Prostate gland (tissue), 2 donors: ENCODE measurements around the gene SEMA7A. TPM values are rescaled to one million over a fixed set of nuclear protein-coding genes. Genes with fewer than 3 reads are reported as not detected.
"Not testable (repeated sequence)": the region's sequence is repeated elsewhere in the genome, so short reads cannot be mapped to it uniquely, and the experiment has no call there.

Experiments used
- DNase-seq: peaks from one replicate; pipeline ENCODE4 v3.0.0-alpha.2; 2019; ENCODE audit warnings: low spot score
- H3K27ac ChIP-seq, 2 donors: fragments of 200-600 bp; sonication (generic); 2 replicates each; pipeline ENCODE4 v1.5.1; 2017 to 2019
- H3K27me3 ChIP-seq: fragments of 200-600 bp; sonication (generic); replicated peaks from 2 replicates; pipeline ENCODE4 v1.5.1; 2019; ENCODE audit not compliant: insufficient read depth
- H3K36me3 ChIP-seq, 2 donors: fragments of 200-600 bp; sonication (generic); 1 replicate in 1 of 2; 2 replicates in 1 of 2; pipeline versions ENCODE4 v1.5.1 to v1.8.1; 2017 to 2019
- H3K4me1 ChIP-seq: fragments of 200-600 bp; sonication (generic); replicated peaks from 2 replicates; pipeline ENCODE4 v1.5.1; 2019
- H3K4me3 ChIP-seq, 2 donors: fragments of 200-600 bp; sonication (generic); 2 replicates each; pipeline ENCODE4 v1.5.1; 2017 to 2019
- H3K9me3 ChIP-seq: fragments of 200-600 bp; sonication (generic); 2 replicates; pipeline ENCODE4 v1.5.1; 2017
- POLR2A ChIP-seq: fragments of 450-650 bp; IDR thresholded peaks from one replicate; pipeline ENCODE4 v1.6.1; 2016; ENCODE audit warnings: antibody characterized with exemption, mild to moderate bottlenecking
- POLR2AphosphoS5 ChIP-seq: sonication (generic); formaldehyde crosslinking; IDR thresholded peaks from one replicate; pipeline ENCODE4 v1.6.1; 2017; ENCODE audit warnings: antibody characterized with exemption
- WGBS: methylation state at CpG from one replicate; pipeline ENCODE4 v1.1.5; 2018; 5-methylcytosine and 5-hydroxymethylcytosine counted together
- intact Hi-C: fragments of 100-400 bp; cut with DNase I; formaldehyde crosslinking; loops from one replicate; pipeline ENCODE4 v1.14.2; 2022
- total RNA-seq, 2 donors: library from RNA; depleted of rRNA; stranded (reverse); fragments of >200 nt; gene quantifications; one replicate each; pipeline ENCODE4 v1.1.0, GENCODE V29; 2016
- TF ChIP-seq, protein P1 (sequence below), 4 experiments: fragments of 200-600 bp in 2 of 4; fragments of 450-650 bp in 2 of 4; sonication (generic) in 2 of 4; IDR thresholded peaks; 1 replicate in 3 of 4; 2 replicates in 1 of 4; pipeline ENCODE4 v1.5.1; 2016 to 2019; ENCODE audit warnings: antibody characterized with exemption in 4 of 4, mild to moderate bottlenecking in 2 of 4, moderate library complexity in 2 of 4

The SEMA7A gene, protein sequence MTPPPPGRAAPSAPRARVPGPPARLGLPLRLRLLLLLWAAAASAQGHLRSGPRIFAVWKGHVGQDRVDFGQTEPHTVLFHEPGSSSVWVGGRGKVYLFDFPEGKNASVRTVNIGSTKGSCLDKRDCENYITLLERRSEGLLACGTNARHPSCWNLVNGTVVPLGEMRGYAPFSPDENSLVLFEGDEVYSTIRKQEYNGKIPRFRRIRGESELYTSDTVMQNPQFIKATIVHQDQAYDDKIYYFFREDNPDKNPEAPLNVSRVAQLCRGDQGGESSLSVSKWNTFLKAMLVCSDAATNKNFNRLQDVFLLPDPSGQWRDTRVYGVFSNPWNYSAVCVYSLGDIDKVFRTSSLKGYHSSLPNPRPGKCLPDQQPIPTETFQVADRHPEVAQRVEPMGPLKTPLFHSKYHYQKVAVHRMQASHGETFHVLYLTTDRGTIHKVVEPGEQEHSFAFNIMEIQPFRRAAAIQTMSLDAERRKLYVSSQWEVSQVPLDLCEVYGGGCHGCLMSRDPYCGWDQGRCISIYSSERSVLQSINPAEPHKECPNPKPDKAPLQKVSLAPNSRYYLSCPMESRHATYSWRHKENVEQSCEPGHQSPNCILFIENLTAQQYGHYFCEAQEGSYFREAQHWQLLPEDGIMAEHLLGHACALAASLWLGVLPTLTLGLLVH
- 100 to 1,000 TPM in 1 of 2 donors, 1 to 10 TPM in 1; 1.3 to 171 TPM for total RNA-seq

DNA sequence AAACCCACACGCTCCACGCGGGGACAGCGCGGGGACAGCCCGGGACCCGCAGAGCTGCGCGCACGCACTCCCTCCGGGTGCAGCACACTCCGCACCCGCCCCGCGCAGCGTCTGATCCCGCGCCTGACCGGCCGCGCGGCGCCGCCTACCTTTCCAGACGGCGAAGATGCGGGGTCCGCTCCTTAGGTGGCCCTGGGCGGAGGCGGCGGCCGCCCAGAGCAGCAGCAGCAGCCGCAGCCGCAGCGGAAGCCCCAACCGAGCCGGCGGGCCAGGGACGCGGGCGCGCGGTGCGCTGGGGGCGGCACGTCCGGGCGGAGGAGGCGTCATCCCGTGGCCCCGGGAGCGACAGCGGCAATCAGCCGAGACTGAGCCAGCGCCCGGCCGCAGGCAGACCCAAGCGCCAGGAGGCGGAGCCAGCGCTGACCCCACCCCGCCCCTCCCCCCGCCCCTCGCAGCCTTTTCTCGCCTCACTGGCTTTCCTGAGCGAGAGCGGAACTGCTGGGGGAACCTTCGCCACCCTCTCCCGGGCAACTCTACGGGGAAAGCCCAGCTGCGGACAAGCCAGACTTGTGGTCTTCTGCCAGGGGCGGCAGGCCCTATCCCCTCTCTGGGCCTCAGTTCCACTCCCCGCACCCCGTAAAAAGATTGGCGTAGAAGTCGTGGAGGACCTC, at the start of gene SEMA7A:
Gene SEMA7A, minus strand, starts transcription at position 367 of the 671 bp plus-strand sequence. Its CDS starts 40 bp downstream, at position 327.
- H3K27ac ChIP-seq: peak within 1 kb of the TSS in 1 of 2 donors; percentile 47
- H3K4me3 ChIP-seq: peak within 1 kb of the TSS; percentile 46 to 54
- 4% methylated on average over 41 of the region's 75 CpGs for whole genome bisulfite sequencing
- intact Hi-C loops: no loop called here
- no peaks in the 10 kb centered on the region for H3K36me3 ChIP-seq
- H3K27me3 ChIP-seq: peaks cover 4% of the 10 kb centered on the region
- peaks cover 7% of the 10 kb centered on the region for H3K4me1 ChIP-seq
- H3K9me3 ChIP-seq: no peaks in the 10 kb centered on the region
- TF ChIP-seq POLR2A: peak; percentile 74
- peak; percentile 34 for TF ChIP-seq POLR2AphosphoS5
- TF ChIP-seq, protein P1, sequence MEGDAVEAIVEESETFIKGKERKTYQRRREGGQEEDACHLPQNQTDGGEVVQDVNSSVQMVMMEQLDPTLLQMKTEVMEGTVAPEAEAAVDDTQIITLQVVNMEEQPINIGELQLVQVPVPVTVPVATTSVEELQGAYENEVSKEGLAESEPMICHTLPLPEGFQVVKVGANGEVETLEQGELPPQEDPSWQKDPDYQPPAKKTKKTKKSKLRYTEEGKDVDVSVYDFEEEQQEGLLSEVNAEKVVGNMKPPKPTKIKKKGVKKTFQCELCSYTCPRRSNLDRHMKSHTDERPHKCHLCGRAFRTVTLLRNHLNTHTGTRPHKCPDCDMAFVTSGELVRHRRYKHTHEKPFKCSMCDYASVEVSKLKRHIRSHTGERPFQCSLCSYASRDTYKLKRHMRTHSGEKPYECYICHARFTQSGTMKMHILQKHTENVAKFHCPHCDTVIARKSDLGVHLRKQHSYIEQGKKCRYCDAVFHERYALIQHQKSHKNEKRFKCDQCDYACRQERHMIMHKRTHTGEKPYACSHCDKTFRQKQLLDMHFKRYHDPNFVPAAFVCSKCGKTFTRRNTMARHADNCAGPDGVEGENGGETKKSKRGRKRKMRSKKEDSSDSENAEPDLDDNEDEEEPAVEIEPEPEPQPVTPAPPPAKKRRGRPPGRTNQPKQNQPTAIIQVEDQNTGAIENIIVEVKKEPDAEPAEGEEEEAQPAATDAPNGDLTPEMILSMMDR (IDR thresholded peaks at IDR 0.05): peak in 1 of 4 experiments; percentile 5
- peak; percentile 62 for DNase-seq

DNA sequence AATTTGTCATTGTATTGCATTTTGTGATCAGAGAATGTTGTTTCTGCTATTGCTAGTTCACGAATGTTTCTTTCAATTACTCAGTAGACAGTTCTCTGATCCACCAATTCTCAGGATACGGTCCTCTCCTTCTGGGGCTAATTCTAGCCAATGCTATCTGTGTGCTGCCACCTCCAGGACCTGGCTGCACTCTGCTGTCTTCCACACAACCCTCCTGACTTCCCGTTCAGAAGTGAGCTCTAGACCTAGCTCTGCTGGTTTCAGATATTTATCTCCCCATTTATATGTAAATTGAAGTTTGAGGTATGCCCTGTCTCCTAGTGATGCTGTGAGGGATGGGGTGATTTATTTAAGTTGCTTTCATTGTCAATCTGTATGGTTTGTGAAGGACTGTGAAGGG, 48.9 kb upstream of the SEMA7A start:
- Histone ChIP-seq H3K4me1 (no peaks in the 10 kb centered on the region), H3K9me3 (no peaks in the 10 kb centered on the region), H3K4me3 (no peak overlapping the region), H3K36me3 (no peaks in the 10 kb centered on the region), H3K27me3 (no peaks in the 10 kb centered on the region), H3K27ac (no peak overlapping the region)
- TF ChIP-seq, protein P1 (IDR thresholded peaks at IDR 0.05): no peak
- TF ChIP-seq POLR2AphosphoS5 (no peak), POLR2A (no peak)
- intact Hi-C loops: no loop called here
- 59% methylated on average over 3 of the region's 3 CpGs for WGBS
- DNase-seq: no peak

DNA sequence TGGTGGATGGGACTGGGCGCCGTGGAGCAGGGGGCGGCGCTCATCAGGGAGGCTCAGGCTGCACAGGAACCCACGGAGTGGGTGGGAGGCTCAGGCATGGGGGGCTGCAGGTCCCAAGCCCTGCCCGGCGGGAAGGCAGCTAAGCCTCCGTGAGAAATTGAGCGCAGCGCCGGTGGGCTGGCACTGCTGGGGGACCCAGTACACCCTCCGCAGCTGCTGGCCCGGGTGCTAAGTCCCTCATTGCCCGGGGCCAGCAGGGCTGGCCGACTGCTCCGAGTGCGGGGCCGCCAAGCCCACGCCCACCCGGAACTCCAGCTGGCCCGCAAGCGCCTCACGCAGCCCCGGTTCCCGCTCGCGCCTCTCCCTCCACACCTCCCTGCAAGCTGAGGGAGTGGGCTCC, 46.6 kb upstream of the SEMA7A start:
- H3K36me3 ChIP-seq, H3K4me1 ChIP-seq, H3K4me3 ChIP-seq, H3K27ac ChIP-seq, H3K9me3 ChIP-seq, DNase-seq, intact Hi-C loops, H3K27me3 ChIP-seq: not testable (repeated sequence)
- WGBS: 97% methylated on average over 27 of the region's 27 CpGs

DNA sequence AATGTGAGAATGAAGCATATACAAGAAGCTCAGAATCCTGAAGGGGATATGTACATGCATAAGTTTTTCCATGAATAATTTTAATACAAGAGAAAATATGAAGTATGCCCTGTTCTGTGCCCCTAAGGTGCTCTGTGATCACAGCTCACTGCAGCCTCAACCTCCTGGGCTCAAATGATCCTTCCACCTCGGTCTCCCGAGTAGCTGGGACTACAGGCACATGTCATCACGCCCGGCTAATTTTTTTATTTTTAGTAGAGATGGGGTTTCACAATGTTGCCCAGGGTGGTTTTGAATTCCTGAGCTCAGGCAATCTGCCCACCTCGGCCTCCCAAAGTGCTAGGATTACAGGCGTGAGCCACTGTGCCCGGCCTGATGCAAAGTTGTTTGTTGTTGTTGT, 37.9 kb upstream of the SEMA7A start:
- H3K36me3 ChIP-seq, H3K4me3 ChIP-seq, H3K4me1 ChIP-seq, H3K27ac ChIP-seq, intact Hi-C loops, H3K9me3 ChIP-seq, H3K27me3 ChIP-seq, DNase-seq: not testable (repeated sequence)
- 92% methylated on average over 7 of the region's 7 CpGs for WGBS

DNA sequence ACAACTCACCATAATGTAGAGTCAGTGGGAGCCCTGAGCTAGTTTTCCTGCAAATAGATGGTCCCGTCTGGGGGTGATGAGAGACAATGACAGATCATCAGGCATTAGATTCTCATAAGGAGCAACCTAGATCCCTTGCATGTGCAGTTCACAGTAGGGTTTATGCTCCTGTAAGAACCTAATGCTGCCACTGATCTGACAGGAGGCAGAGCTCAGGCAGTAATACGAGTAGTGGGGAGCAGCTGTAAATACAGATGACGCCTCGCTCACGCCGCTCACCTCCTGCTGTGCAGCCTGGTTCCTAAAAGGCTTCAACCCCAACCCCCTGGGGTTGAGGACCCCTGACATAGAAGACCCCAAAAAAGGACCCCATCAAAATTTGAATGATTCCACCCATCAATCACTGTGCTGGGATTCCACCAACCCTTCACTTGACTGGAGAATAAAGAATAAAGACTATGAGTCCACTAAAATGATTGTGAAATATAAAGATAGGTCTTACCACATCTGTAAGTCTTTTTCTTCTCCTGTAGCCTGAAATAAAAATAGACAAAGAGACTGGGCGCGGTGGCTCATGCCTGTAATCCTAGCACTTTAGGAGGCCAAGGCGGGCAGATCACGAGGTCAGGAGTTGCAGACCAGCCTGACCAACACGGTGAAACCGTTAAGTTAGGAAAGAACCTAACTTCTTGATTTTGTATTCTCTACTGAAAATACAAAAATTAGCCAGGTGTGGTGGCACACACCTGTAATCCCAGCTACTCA, 37.1 kb upstream of the SEMA7A start:
- no peak for DNase-seq
- H3K36me3 ChIP-seq: no peaks in the 10 kb centered on the region
- H3K9me3 ChIP-seq: no peaks in the 10 kb centered on the region
- TF ChIP-seq POLR2AphosphoS5: no peak
- TF ChIP-seq POLR2A: no peak
- TF ChIP-seq, protein P1 (IDR thresholded peaks at IDR 0.05): no peak
- H3K4me1 ChIP-seq: no peaks in the 10 kb centered on the region
- 96% methylated on average over 12 of the region's 12 CpGs for WGBS
- no peak overlapping the region for H3K27ac ChIP-seq
- no peak overlapping the region for H3K4me3 ChIP-seq
- intact Hi-C loops: no loop called here
- H3K27me3 ChIP-seq: no peaks in the 10 kb centered on the region
